Spleen (tissue), 7 donors: ENCODE measurements around the gene PTTG1.

Source experiments
- POLR2A ChIP-seq, 3 donors: fragments of 450-650 bp; IDR thresholded peaks; one replicate each; pipeline ENCODE4 v1.5.1; 2017; ENCODE audit warnings: antibody characterized with exemption in 3 of 3, mild to moderate bottlenecking in 1 of 3
- POLR2AphosphoS5 ChIP-seq, 3 donors: sonication (generic); formaldehyde crosslinking; IDR thresholded peaks; one replicate each; pipeline ENCODE4 v1.5.1; 2017; ENCODE audit warnings: antibody characterized with exemption in 3 of 3
- TF ChIP-seq, protein P1 (sequence below), 11 experiments: fragments of 200-600 bp in 7 of 11; fragments of 450-650 bp in 4 of 11; sonication (generic) in 4 of 11; IDR thresholded peaks in 8 of 11; conservative IDR thresholded peaks in 3 of 11; 1 replicate in 7 of 11; 2 replicates in 4 of 11; pipeline versions ENCODE4 v1.4.0 to v1.8.0; 2016 to 2021; ENCODE audit warnings: antibody characterized with exemption in 11 of 11, inconsistent platforms in 4 of 11, mild to moderate bottlenecking in 1 of 11
- donor health status: DM: no; HTN: no; CAD: no; lungs with moderate emphysema.
- donor health status: DM: no; HTN: no; CAD: no.
- donor health status: DM: no; HTN: no; CAD: no.

DNA sequence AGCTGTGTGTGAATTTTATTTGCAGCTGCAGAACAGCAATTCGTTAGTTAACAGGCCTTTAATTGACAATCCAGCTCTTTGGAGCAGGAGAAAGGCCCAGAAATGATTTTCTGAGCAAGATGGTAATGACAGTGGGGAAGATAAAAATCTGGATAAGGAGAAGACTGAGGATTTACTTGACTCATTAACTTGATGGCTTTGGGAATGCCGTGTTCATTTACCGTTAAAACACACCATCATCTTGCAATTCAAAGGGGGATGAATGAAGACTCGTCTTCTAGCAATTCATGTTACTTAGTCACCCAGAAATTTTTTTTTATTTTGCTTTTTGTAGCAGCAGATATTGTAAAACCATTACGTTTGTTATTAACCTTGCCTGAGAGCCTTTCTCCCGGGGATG, 52.0 kb downstream of the PTTG1 start:
- TF ChIP-seq, protein P1, sequence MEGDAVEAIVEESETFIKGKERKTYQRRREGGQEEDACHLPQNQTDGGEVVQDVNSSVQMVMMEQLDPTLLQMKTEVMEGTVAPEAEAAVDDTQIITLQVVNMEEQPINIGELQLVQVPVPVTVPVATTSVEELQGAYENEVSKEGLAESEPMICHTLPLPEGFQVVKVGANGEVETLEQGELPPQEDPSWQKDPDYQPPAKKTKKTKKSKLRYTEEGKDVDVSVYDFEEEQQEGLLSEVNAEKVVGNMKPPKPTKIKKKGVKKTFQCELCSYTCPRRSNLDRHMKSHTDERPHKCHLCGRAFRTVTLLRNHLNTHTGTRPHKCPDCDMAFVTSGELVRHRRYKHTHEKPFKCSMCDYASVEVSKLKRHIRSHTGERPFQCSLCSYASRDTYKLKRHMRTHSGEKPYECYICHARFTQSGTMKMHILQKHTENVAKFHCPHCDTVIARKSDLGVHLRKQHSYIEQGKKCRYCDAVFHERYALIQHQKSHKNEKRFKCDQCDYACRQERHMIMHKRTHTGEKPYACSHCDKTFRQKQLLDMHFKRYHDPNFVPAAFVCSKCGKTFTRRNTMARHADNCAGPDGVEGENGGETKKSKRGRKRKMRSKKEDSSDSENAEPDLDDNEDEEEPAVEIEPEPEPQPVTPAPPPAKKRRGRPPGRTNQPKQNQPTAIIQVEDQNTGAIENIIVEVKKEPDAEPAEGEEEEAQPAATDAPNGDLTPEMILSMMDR (IDR thresholded peaks at IDR 0.05 in 8 of 11, conservative IDR thresholded peaks at IDR 0.05 in 3 of 11): no peak
- TF ChIP-seq POLR2AphosphoS5 (IDR thresholded peaks at IDR 0.05) (no peak), POLR2A (IDR thresholded peaks at IDR 0.05) (no peak)
